CD4-positive, alpha-beta T cell treated with Interleukin-15 for 4 hours (primary cell): Measurements from ENCODE around the gene TBC1D25.
A peak's percentile ranks its signal among the peaks of the same experiment; 100 is the strongest.

ENCODE experiments used
- DNase-seq: peaks from one replicate; pipeline ENCODE4 v3.0.0-alpha.2; 2020; ENCODE audit warnings: low spot score

TBC1D25 gene

GRCh38 chrX:48539345-48540027, at the start of gene TBC1D25:
TSS of gene TBC1D25 (plus strand) at chrX:48539714. CDS start at chrX:48539798, 84 bp downstream.
- DNase-seq, result peak; percentile 98

- DNase-seq, result no peak
These were observed 49.6 kb upstream of the TBC1D25 start for GRCh38 chrX:48489892-48490291.

GRCh38 chrX:48490661-48491060, 48.9 kb upstream of the TBC1D25 start:
- no peak for DNase-seq

- DNase-seq, result no peak
These were observed 47.7 kb upstream of the TBC1D25 start for GRCh38 chrX:48491809-48492208.

- no peak for DNase-seq
These were observed 47.1 kb upstream of the TBC1D25 start for GRCh38 chrX:48492293-48492910.

- DNase-seq, result no peak
These were observed 45.6 kb upstream of the TBC1D25 start for GRCh38 chrX:48493890-48494364.

- no peak for DNase-seq
These were observed 42.9 kb upstream of the TBC1D25 start for GRCh38 chrX:48496660-48497059.

GRCh38 chrX:48497871-48498270, 41.6 kb upstream of the TBC1D25 start:
- DNase-seq, result no peak

GRCh38 chrX:48498374-48498809, 41.1 kb upstream of the TBC1D25 start:
- no peak for DNase-seq

- no peak for DNase-seq
These were observed 35.3 kb upstream of the TBC1D25 start for GRCh38 chrX:48504261-48504660.

GRCh38 chrX:48505481-48505880, 34.0 kb upstream of the TBC1D25 start:
- no peak for DNase-seq

- no peak for DNase-seq
These were observed 32.3 kb upstream of the TBC1D25 start for GRCh38 chrX:48507246-48507645.

- DNase-seq, result peak; percentile 79
These were observed 30.9 kb upstream of the TBC1D25 start, which contains the start of gene PORCN for GRCh38 chrX:48508400-48509244. TSS of gene PORCN (plus strand) at chrX:48508992. CDS start at chrX:48509821, 829 bp downstream.

- DNase-seq, result peak; percentile 3
These were observed 30.3 kb upstream of the TBC1D25 start for GRCh38 chrX:48509245-48509590.

- no peak for DNase-seq
These were observed 29.9 kb upstream of the TBC1D25 start for GRCh38 chrX:48509619-48510018.

- DNase-seq, result no peak
These were observed 28.0 kb upstream of the TBC1D25 start for GRCh38 chrX:48511560-48511959.

- no peak for DNase-seq
These were observed 27.1 kb upstream of the TBC1D25 start for GRCh38 chrX:48512371-48512935.

- no peak for DNase-seq
These were observed 25.8 kb upstream of the TBC1D25 start for GRCh38 chrX:48513670-48514069.

GRCh38 chrX:48514126-48514806, 25.2 kb upstream of the TBC1D25 start:
- DNase-seq, result no peak

- DNase-seq, result no peak
These were observed 24.6 kb upstream of the TBC1D25 start for GRCh38 chrX:48514868-48515460.

GRCh38 chrX:48515842-48516241, 23.7 kb upstream of the TBC1D25 start:
- no peak for DNase-seq
